ENCODE data around the gene GPR132. TPM values are rescaled to one million over a fixed set of nuclear protein-coding genes. Genes with fewer than 3 reads are reported as not detected.
"Not testable (repeated sequence)": the region's sequence is repeated elsewhere in the genome, so short reads cannot be mapped to it uniquely, and the experiment has no call there.

The GPR132 gene
- total RNA-seq, 1 donor from 2014 or later: 0.24 TPM

DNA sequence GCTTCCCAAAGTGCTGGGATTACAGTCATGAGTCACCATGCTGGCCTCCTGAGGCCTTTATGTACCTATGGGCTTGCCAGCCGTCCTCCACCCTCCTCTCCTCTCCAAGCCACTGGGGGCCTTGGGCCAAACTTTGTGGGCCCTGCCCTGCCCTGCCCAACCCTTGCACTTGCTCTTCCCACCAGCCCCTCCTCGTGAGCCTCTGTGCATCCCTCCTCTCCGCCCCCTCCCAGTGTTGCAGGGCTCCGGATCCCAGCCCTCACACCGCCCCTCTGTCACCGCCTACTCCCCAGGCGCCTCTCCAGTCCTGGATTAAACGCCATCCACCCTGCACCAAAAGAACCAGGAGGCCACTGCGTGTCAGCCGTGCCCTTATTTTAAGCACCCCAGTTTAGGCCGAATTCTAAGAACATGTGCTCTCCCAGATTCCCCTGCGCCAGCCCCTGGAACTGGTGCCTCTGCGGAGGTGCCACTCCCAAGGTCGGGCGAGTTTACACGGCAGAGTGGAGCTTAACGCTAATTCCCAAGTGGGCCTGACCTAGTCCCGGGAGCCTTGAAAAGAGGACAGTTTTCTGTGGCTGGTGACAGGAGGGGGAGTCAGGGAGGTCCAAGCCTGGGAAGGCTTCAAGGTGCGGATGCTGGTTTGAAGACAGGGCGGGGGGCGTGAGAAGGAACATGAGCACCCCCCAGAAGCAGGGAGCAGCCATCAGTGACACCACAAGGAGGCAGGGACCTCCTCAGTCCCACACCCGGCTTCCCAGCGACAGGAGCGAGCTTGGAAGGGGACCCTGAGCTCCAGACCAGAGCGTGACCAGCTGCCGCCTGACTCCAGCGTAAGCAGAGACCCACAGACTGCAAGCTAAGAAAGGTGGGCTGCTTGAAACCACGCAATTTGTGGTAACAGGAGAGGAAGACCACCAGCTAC is 23.1 kb downstream of the GPR132 start:
- no peaks in the 10 kb centered on the region for H3K36me3 Mint-ChIP-seq
- no peak overlapping the region for H3K4me3 Mint-ChIP-seq
- peaks cover 5% of the 10 kb centered on the region for H3K4me1 Mint-ChIP-seq (ENCODE audit: unreplicated experiment)
- no peak for TF ChIP-seq CTCF (conservative IDR thresholded peaks at IDR 0.05)
- no peaks in the 10 kb centered on the region for H3K9me3 Mint-ChIP-seq
- H3K27ac Mint-ChIP-seq: no peak overlapping the region
- peaks cover 31% of the 10 kb centered on the region for H3K27me3 Mint-ChIP-seq
- DNase-seq (ENCODE audit: extremely low spot score, unreplicated experiment): no peak

DNA sequence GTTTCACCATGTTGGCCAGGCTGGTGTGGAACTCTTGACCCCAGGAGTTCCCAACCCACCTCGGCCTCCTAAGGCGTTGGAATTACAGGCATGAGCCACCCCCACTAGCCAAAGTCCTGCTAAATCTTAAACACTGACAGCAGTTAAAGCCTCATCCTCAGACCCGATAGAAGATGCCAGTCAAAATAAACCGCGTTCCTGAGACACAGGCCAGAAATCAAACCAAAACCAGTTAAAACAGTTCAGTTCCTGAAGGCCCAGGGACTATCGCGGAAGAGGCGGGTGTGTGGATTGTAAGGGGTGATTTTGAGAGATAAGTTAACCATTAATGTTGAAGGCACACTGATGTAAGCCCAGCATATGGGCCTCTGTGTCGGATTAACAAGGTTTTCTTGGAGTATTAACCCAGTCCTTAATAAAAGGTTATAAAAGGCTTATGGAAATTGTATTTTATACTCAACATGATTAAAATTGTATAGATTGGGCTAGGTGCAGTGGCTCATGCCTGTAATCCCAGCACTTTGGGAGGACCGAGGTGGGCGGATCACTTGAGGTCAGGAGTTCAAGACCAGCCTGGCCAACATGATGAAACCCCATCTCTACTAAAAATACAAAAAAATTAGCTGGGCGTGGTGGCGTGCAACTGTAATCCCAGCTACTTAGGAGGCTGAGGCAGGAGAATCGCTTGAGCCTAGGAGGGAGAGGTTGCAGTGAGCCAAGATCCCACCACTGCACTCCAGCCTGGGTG is 25.6 kb downstream of the GPR132 start:
- H3K27ac Mint-ChIP-seq: no peak overlapping the region

GRCh38 chr14:105035616-105036015 is 29.6 kb downstream of the GPR132 start:
- H3K27ac Mint-ChIP-seq; H3K9me3 Mint-ChIP-seq; H3K36me3 Mint-ChIP-seq; H3K4me1 Mint-ChIP-seq (ENCODE audit: unreplicated experiment); DNase-seq (ENCODE audit: extremely low spot score, unreplicated experiment); H3K4me3 Mint-ChIP-seq: not testable (repeated sequence)
- peaks cover 46% of the 10 kb centered on the region for H3K27me3 Mint-ChIP-seq

More for the DNA sequence above, 25.6 kb downstream of the GPR132 start:
- no peak for DNase-seq (ENCODE audit: extremely low spot score, unreplicated experiment)
- TF ChIP-seq CTCF (conservative IDR thresholded peaks at IDR 0.05): no peak
- H3K4me3 Mint-ChIP-seq: no peak overlapping the region
- no peaks in the 10 kb centered on the region for H3K36me3 Mint-ChIP-seq
- peaks cover 5% of the 10 kb centered on the region for H3K4me1 Mint-ChIP-seq (ENCODE audit: unreplicated experiment)
- H3K27me3 Mint-ChIP-seq: peaks cover 29% of the 10 kb centered on the region
- H3K9me3 Mint-ChIP-seq: no peaks in the 10 kb centered on the region

DNA sequence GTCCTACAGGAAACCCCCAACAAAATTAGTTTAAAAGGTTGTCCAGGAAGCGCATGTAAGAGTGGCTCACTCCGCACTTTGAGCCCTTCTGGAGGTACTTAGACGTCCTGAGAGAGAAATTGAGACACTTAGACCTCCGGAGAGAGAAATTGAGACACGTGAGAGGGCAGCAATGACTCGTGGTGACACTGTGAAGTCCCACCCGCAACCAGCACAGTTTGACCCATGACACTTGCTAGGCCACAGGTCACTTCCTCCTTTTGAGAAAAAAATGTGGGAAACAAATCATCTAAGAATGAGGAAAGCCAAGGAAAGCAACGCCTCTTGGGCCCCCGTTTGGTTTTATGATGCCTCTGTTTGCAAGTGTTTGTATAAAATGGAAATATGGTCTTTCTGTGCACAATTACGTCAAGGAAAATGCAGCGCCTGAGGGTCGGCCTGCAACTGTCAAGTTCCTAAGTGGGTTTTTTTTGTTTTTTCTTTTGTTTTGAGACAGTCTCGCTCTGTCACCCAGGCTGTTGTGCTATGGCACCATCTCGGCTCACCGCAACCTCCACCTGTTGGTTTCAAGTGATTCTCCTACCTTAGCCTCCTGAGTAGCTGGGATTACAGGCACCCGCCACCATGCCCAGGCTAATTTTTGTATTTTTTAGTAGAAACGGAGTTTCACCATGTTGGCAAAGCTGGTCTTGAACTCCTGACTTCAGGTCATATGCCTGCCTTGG is 30.8 kb downstream of the GPR132 start:
- peaks cover 46% of the 10 kb centered on the region for H3K27me3 Mint-ChIP-seq
- no peak overlapping the region for H3K4me3 Mint-ChIP-seq
- no peak overlapping the region for H3K27ac Mint-ChIP-seq
- no peak for TF ChIP-seq CTCF (conservative IDR thresholded peaks at IDR 0.05)
- H3K36me3 Mint-ChIP-seq: no peaks in the 10 kb centered on the region
- no peaks in the 10 kb centered on the region for H3K9me3 Mint-ChIP-seq
- peaks cover 5% of the 10 kb centered on the region for H3K4me1 Mint-ChIP-seq (ENCODE audit: unreplicated experiment)
- DNase-seq (ENCODE audit: extremely low spot score, unreplicated experiment): no peak

DNA sequence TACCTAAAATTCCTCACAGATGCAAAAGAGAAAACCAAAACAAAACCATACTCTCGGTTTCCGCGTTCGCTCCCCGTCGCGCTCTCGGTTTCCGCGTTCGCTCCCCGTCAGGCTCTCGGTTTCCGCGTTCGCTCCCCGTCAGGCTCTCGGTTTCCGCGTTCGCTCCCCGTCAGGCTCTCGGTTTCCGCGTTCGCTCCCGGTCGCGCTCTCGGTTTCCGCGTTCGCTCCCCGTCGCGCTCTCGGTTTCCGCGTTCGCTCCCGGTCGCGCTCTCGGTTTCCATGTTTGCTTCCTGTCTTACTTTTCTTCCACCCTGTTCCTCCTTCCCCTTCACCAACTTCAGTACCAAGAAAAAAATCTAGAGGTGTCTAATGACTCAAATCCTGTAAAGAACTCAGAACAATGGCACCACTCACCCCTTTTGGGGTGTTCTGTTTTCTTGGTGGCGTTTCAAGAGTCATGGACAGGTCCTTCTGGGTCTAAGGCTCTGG is 31.8 kb downstream of the GPR132 start:
- not testable (repeated sequence) for H3K4me1 Mint-ChIP-seq (ENCODE audit: unreplicated experiment); DNase-seq (ENCODE audit: extremely low spot score, unreplicated experiment); H3K9me3 Mint-ChIP-seq; H3K36me3 Mint-ChIP-seq
- Mint-ChIP-seq H3K27ac (peak overlapping the region; percentile 92), H3K27me3 (peaks cover 42% of the 10 kb centered on the region), H3K4me3 (peak overlapping the region; percentile 78)

- peak overlapping the region; percentile 92 for H3K27ac Mint-ChIP-seq
These were observed 32.8 kb downstream of the GPR132 start for GRCh38 chr14:105032451-105032901.

More at GRCh38 chr14:105032451-105032901, 32.8 kb downstream of the GPR132 start:
- Mint-ChIP-seq H3K4me3 (peak overlapping the region; percentile 72), H3K27me3 (peaks cover 44% of the 10 kb centered on the region)
- DNase-seq (ENCODE audit: extremely low spot score, unreplicated experiment); H3K4me1 Mint-ChIP-seq (ENCODE audit: unreplicated experiment); H3K36me3 Mint-ChIP-seq; H3K9me3 Mint-ChIP-seq: not testable (repeated sequence)

Data from type B pancreatic cell (in vitro differentiated cells).